K562 (cell line): Measurements from ENCODE around the gene BRAF. TPM values are rescaled to one million over a fixed set of nuclear protein-coding genes. Genes with fewer than 3 reads are reported as not detected.

Experiments used
- ADNP ChIP-seq: fragments of 200-800 bp; sonication (Bioruptor generic); IDR thresholded peaks from 2 replicates; pipeline ENCODE4 v1.6.1; 2016; ENCODE audit warnings: missing genetic modification characterization, missing compliant biosample characterization
- CC2D1A ChIP-seq: fragments of 450-650 bp; IDR thresholded peaks from 2 replicates; pipeline ENCODE4 v1.6.1; 2017; ENCODE audit warnings: mild to moderate bottlenecking
- ERF ChIP-seq: fragments of 450-650 bp; formaldehyde crosslinking; IDR thresholded peaks from 2 replicates; pipeline ENCODE4 v1.4.0; 2020; ENCODE audit warnings: mild to moderate bottlenecking, mixed read lengths
- EZH2 ChIP-seq: IDR thresholded peaks from 2 replicates; pipeline ENCODE4 v1.6.1; 2012; ENCODE audit warnings: low read depth, mild to moderate bottlenecking, inconsistent platforms, low read length, borderline replicate concordance
- GTF2A2 ChIP-seq: IDR thresholded peaks from 2 replicates; pipeline ENCODE4 v1.6.1; 2016; ENCODE audit warnings: mild to moderate bottlenecking, missing genetic modification characterization, missing compliant biosample characterization
- HDAC3 ChIP-seq: fragments of 450-650 bp; IDR thresholded peaks from 2 replicates; pipeline ENCODE4 v1.6.1; 2018; ENCODE audit warnings: borderline replicate concordance, mild to moderate bottlenecking, moderate library complexity; ENCODE audit not compliant: partially characterized antibody
- LCOR ChIP-seq: sonication (generic); formaldehyde crosslinking; IDR thresholded peaks from 2 replicates; pipeline ENCODE4 v1.8.0; 2022; ENCODE audit warnings: mild to moderate bottlenecking, missing genetic modification reagents
- MAFF ChIP-seq: IDR thresholded peaks from 2 replicates; pipeline ENCODE4 v1.6.1; 2012; ENCODE audit warnings: low read length, improper control_type of control experiment
- MTF1 ChIP-seq: fragments of 250-450 bp; sonication (Bioruptor Pico); IDR thresholded peaks from 2 replicates; pipeline ENCODE4 v1.9.0; 2021; ENCODE audit warnings: moderate library complexity, mild to moderate bottlenecking, inconsistent platforms, borderline replicate concordance
- NELFE ChIP-seq: IDR thresholded peaks from 2 replicates; pipeline ENCODE4 v1.6.1; 2011; ENCODE audit warnings: mild to moderate bottlenecking; ENCODE audit not compliant: insufficient read depth, insufficient read length
- NFE2L1 ChIP-seq: fragments of 450-650 bp; IDR thresholded peaks from 2 replicates; pipeline ENCODE4 v1.6.1; 2016; ENCODE audit warnings: missing genetic modification characterization, low read depth, mild to moderate bottlenecking, missing compliant biosample characterization, moderate library complexity, borderline replicate concordance
- NR2C2 ChIP-seq, 2 experiments: fragments of 200-800 bp in 1 of 2; sonication (Bioruptor generic) in 1 of 2; sonication (generic) in 1 of 2; formaldehyde crosslinking in 1 of 2; IDR thresholded peaks; 2 replicates each; pipeline versions ENCODE4 v1.6.1 to v1.8.0; 2016 to 2022; ENCODE audit warnings: mild to moderate bottlenecking in 1 of 2, missing compliant biosample characterization in 1 of 2, missing genetic modification characterization in 1 of 2, missing genetic modification reagents in 1 of 2
- NR2F6 ChIP-seq: fragments of 450-650 bp; formaldehyde crosslinking; IDR thresholded peaks from 2 replicates; pipeline ENCODE4 v1.4.0; 2020; ENCODE audit warnings: mild to moderate bottlenecking
- PTBP1 ChIP-seq: fragments of 200-400 bp; formaldehyde crosslinking; IDR thresholded peaks from 2 replicates; pipeline ENCODE4 v1.6.1; 2017; ENCODE audit warnings: low read depth, low read length
- SMARCE1 ChIP-seq: fragments of 450-650 bp; IDR thresholded peaks from 2 replicates; pipeline ENCODE4 v1.7.1; 2016; ENCODE audit warnings: mild to moderate bottlenecking
- SRSF3 ChIP-seq: fragments of 200-400 bp; formaldehyde crosslinking; IDR thresholded peaks from 2 replicates; pipeline ENCODE4 v1.6.1; 2016; ENCODE audit warnings: mild to moderate bottlenecking, low read length, moderate library complexity; ENCODE audit not compliant: insufficient read depth
- ZNF146 ChIP-seq: IDR thresholded peaks from one replicate; pipeline ENCODE4 v1.6.1; 2018; ENCODE audit warnings: missing compliant biosample characterization; ENCODE audit not compliant: unreplicated experiment
- ZNF384 ChIP-seq: IDR thresholded peaks from 2 replicates; pipeline ENCODE4 v1.6.1; 2012; ENCODE audit warnings: low read depth, low read length, improper control_type of control experiment
- ZNF561 ChIP-seq: fragments of 450-650 bp; formaldehyde crosslinking; conservative IDR thresholded peaks from 2 replicates; pipeline ENCODE4 v1.4.0; 2020; ENCODE audit warnings: mild to moderate bottlenecking, moderate library complexity
- ZNF644 ChIP-seq: fragments of 200-800 bp; sonication (Bioruptor generic); IDR thresholded peaks from 2 replicates; pipeline ENCODE4 v1.6.1; 2016; ENCODE audit warnings: low read depth, missing genetic modification characterization, missing compliant biosample characterization
- ZNF766 ChIP-seq: fragments of 200-800 bp; sonication (Bioruptor generic); conservative IDR thresholded peaks from 2 replicates; pipeline ENCODE4 v1.6.1; 2016; ENCODE audit warnings: missing genetic modification characterization, missing compliant biosample characterization
- polyA plus RNA-seq, 8 experiments: library from polyadenylated mRNA; depleted of rRNA in 4 of 8; stranded (reverse) in 5 of 8; unstranded in 3 of 8; fragments of >200 nt; fragmentation: Nextera tagmentation in 2 of 8; fragmentation: Illumina TruSeq in 1 of 8; extraction: Ambion mirVana in 2 of 8; extraction: Trizol in 1 of 8; gene quantifications; 2 replicates each; pipeline versions ENCODE4 v1.2.1 to v1.2.3, GENCODE V29; 2011 to 2014; ENCODE audit warnings: inconsistent platforms in 1 of 8, missing spikeins in 1 of 8
- total RNA-seq, 7 experiments: library from RNA; depleted of rRNA in 6 of 7; stranded (reverse); fragments of >200 nt in 6 of 7; fragmentation: Illumina TruSeq in 2 of 7; extraction: Trizol in 2 of 7; gene quantifications; 2 replicates each; pipeline versions ENCODE4 v1.2.1 to v1.2.3, GENCODE V29; 2011 to 2021; ENCODE audit warnings: low replicate concordance in 1 of 7
- TF ChIP-seq, protein P1 (sequence below): sonication (generic); formaldehyde crosslinking; IDR thresholded peaks from 2 replicates; pipeline ENCODE4 v1.8.0; 2022; ENCODE audit warnings: mild to moderate bottlenecking, missing genetic modification reagents
- TF ChIP-seq, protein P2 (sequence below): sonication (generic); formaldehyde crosslinking; IDR thresholded peaks from 2 replicates; pipeline ENCODE4 v1.5.0; 2020; ENCODE audit warnings: missing genetic modification reagents
- TF ChIP-seq, protein P3 (sequence below): fragments of 250-450 bp; sonication (Bioruptor Pico); IDR thresholded peaks from 2 replicates; pipeline ENCODE4 v1.8.0; 2022; ENCODE audit warnings: moderate library complexity, mild to moderate bottlenecking, inconsistent platforms
- TF ChIP-seq, protein P4 (sequence below): fragments of 450-650 bp; formaldehyde crosslinking; conservative IDR thresholded peaks from 2 replicates; pipeline ENCODE4 v1.4.0; 2022; ENCODE audit warnings: mild to moderate bottlenecking, missing genetic modification characterization

BRAF gene
- total and polyA plus RNA-seq, 9 of the 15 experiments (the other 6 are each of a cell fraction or from before 2014, with no cell fraction given) = 3.6 to 38.3 (median 21.9) TPM

DNA sequence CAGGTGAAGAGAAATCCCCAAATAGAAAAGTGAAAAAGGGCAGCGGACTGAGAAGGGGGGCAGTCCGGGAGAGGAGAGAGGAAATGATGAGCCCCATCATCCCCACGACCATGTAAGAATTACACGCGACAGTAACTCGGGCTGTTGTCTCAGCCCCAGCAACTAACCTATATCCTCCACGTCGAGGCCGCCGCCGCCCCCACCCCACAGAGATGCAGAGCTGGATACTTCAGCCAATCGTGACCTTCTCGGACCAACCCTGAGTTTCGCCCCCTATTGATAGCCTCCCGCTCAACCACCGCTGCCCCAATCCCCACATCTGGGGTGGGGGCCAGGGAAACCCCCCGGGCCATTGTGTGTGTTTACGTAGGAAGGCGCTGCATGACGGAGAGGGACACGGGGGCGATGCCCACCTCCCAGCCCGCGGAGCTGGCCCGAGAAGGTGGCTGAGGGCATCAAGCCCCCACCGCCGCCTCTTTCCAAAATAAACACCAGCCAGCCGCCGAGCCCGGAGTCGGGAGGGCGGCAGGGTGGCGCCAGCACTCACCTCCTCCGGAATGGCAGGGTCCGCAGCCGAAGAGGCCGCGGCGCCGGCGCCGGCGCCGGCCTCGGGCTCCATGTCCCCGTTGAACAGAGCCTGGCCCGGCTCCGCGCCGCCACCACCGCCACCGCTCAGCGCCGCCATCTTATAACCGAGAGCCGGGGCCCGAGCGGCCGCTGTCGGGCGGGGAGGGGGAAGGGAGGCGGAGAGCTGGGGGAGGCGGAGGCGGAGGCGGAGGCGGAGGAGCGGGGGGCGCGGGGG lies 509 bp downstream of the BRAF start (continued):
- TF ChIP-seq, protein P1, sequence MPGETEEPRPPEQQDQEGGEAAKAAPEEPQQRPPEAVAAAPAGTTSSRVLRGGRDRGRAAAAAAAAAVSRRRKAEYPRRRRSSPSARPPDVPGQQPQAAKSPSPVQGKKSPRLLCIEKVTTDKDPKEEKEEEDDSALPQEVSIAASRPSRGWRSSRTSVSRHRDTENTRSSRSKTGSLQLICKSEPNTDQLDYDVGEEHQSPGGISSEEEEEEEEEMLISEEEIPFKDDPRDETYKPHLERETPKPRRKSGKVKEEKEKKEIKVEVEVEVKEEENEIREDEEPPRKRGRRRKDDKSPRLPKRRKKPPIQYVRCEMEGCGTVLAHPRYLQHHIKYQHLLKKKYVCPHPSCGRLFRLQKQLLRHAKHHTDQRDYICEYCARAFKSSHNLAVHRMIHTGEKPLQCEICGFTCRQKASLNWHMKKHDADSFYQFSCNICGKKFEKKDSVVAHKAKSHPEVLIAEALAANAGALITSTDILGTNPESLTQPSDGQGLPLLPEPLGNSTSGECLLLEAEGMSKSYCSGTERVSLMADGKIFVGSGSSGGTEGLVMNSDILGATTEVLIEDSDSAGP (CRISPR knock-in tag) = no peak
- no peak for TF ChIP-seq MAFF
- 0 out of 2 replicates have a peak, but pooled peaks have one; percentile 32 for TF ChIP-seq ERF
- TF ChIP-seq ZNF644 (tag) = no peak; the same call in 1 of the 2 replicates
- no peak for TF ChIP-seq ZNF561 (CRISPR knock-in tag)
- TF ChIP-seq SMARCE1 = no peak
- no peak for TF ChIP-seq ZNF146 (CRISPR knock-in tag)
- TF ChIP-seq, protein P2, sequence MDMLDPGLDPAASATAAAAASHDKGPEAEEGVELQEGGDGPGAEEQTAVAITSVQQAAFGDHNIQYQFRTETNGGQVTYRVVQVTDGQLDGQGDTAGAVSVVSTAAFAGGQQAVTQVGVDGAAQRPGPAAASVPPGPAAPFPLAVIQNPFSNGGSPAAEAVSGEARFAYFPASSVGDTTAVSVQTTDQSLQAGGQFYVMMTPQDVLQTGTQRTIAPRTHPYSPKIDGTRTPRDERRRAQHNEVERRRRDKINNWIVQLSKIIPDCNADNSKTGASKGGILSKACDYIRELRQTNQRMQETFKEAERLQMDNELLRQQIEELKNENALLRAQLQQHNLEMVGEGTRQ (CRISPR knock-in tag) = no peak
- TF ChIP-seq, protein P3, sequence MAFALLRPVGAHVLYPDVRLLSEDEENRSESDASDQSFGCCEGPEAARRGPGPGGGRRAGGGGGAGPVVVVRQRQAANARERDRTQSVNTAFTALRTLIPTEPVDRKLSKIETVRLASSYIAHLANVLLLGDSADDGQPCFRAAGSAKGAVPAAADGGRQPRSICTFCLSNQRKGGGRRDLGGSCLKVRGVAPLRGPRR = no peak
- no peak for TF ChIP-seq NR2F6 (CRISPR knock-in tag)
- no peak for TF ChIP-seq ZNF766 (CRISPR knock-in tag)
- TF ChIP-seq, protein P4, sequence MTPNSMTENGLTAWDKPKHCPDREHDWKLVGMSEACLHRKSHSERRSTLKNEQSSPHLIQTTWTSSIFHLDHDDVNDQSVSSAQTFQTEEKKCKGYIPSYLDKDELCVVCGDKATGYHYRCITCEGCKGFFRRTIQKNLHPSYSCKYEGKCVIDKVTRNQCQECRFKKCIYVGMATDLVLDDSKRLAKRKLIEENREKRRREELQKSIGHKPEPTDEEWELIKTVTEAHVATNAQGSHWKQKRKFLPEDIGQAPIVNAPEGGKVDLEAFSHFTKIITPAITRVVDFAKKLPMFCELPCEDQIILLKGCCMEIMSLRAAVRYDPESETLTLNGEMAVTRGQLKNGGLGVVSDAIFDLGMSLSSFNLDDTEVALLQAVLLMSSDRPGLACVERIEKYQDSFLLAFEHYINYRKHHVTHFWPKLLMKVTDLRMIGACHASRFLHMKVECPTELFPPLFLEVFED (CRISPR knock-in tag) = no peak
- no peak for TF ChIP-seq NFE2L1 (tag)
- TF ChIP-seq PTBP1 = no peak
- no peak for TF ChIP-seq ZNF384
- TF ChIP-seq GTF2A2 (tag) = peak; percentile 41; the same call in 1 of the 2 replicates
- no peak for TF ChIP-seq HDAC3
- no peak for TF ChIP-seq EZH2
- peak; percentile 87; the same call in 1 of the 2 replicates for TF ChIP-seq SRSF3
- TF ChIP-seq NELFE = no peak
- TF ChIP-seq ADNP (tag) = peak; percentile 56; the same call in 1 of the 2 replicates
- no peak for TF ChIP-seq MTF1 (CRISPR knock-in tag)
- TF ChIP-seq NR2C2 (CRISPR knock-in tag; IDR thresholded peaks at IDR 0.05) = no peak
- TF ChIP-seq NR2C2 (tag; IDR thresholded peaks at IDR 0.05) = no peak; the same call in none of the 2 replicates
- peak; percentile 86 for TF ChIP-seq CC2D1A
- peak; percentile 68 for TF ChIP-seq LCOR
